Coronary artery (tissue), 2 donors: ENCODE measurements around the gene LRIG3.

Experiments
- DNase-seq: peaks from one replicate; pipeline ENCODE4 v3.0.0-alpha.2; 2017; ENCODE audit warnings: low spot score
- H3K27ac ChIP-seq, 2 donors: fragments of 200-600 bp; sonication (generic); one replicate each; pipeline ENCODE4 v1.5.1; 2016 to 2019
- H3K4me3 ChIP-seq: fragments of 200-600 bp; sonication (generic); 2 replicates; pipeline ENCODE4 v1.5.1; 2016; ENCODE audit warnings: mild to moderate bottlenecking, moderate library complexity
- CTCF ChIP-seq: fragments of 200-600 bp; sonication (generic); IDR thresholded peaks from one replicate; pipeline ENCODE4 v1.5.1; 2019; ENCODE audit warnings: antibody characterized with exemption

The LRIG3 gene

DNA sequence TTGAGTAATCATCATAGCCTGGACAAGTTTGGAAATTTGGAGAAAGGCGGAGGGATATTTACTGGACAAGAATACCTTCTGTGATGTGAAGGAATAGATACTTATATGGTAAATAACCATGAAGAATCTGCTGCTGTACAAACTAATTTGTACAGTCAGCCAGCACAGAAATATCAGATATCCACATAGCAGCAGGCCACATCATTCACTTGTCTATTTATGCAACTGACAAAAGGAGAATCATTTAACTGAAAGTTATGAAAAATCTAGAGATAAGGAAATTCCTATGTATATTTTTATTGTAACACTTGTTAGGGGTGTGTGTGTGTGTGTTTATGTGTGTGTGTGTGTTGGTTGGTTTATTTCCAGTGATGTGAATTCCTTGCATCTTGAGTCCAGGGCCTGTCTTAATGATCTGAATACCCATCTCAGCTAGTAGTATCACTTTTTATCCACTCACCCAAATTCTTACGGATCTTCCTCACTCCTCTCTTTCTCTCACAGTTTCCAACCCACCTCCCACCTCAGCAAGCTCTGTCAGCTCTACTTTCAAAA lies 10.5 kb upstream of the LRIG3 start:
- Histone ChIP-seq H3K27ac (no peak overlapping the region), H3K4me3 (no peak overlapping the region)
- no peak for TF ChIP-seq CTCF
- DNase-seq: no peak

DNA sequence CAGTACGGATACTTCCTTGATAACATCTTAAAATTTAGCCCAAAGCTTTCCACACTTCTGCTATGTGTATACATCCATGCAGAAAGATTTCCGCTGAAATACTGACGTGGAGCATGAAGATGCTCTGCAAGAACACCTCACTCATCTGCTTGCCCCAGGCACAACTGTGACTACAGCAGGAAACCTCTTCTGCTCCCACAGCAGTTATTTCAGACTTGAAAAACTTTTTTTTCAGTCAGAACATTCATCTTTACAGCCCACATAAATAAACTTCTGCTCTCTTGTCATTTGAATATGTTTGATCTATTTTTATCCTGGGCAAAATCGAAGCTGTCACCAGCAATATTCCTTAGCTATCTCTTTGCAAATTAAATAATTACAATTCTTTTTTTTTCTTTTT lies 6.8 kb upstream of the LRIG3 start:
- Histone ChIP-seq H3K27ac (no peak overlapping the region), H3K4me3 (no peak overlapping the region)
- TF ChIP-seq CTCF: no peak
- no peak for DNase-seq

- no peak for TF ChIP-seq CTCF
- H3K27ac ChIP-seq: no peak overlapping the region
- no peak overlapping the region for H3K4me3 ChIP-seq
- no peak for DNase-seq
Measured at GRCh38 chr12:58926586-58926985, 6.3 kb upstream of the LRIG3 start.

- TF ChIP-seq CTCF: no peak
- Histone ChIP-seq H3K4me3 (no peak overlapping the region), H3K27ac (no peak overlapping the region)
- no peak for DNase-seq
Measured at GRCh38 chr12:58925751-58926150, 5.4 kb upstream of the LRIG3 start.

DNA sequence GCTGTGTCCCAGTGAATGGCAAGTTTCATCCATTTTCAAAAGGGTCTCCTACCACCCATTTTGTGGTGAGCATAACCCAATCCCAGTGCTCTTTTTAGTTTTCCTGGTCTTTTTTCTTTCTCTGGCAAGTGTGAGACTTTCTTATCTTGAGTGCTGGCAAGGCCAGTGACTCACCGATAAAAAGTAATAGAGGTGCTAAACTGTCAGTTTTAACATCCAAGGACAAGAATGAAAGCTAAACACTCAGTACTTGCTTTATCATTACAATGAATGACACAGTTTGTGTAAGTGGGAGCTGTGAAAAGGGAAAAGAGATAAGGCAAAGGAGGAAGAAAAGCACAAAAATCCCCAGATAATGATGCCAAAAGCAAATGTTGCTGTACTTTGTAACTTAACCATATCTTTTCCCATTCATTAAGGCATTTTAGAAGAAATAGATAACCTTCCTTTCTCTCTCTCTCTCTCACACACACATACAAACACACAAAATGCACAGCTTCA lies 4.9 kb upstream of the LRIG3 start:
- no peak for TF ChIP-seq CTCF
- H3K27ac ChIP-seq: no peak overlapping the region
- no peak for DNase-seq
- H3K4me3 ChIP-seq: no peak overlapping the region

DNA sequence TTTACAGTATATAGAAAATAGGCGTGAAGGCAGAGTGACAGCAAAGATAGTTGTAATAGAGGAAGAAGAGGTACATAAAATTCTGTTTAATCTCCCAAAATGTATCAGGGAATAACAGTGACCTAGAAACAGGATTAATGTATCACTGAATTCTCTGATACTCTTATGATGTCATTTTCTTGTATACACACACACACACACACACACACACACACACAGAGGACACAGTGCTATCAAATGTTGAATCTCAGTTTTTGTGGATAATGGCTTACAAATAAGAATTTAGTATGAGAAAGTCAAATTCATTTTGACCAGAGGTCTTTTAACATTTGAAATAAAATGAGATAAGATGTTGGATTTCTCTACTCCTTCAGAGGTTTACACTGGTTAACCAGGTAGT lies 4.3 kb upstream of the LRIG3 start:
- no peak overlapping the region for H3K4me3 ChIP-seq
- TF ChIP-seq CTCF: no peak
- no peak overlapping the region for H3K27ac ChIP-seq
- DNase-seq: no peak

GRCh38 chr12:58923781-58924180 lies 3.5 kb upstream of the LRIG3 start:
- H3K27ac ChIP-seq: no peak overlapping the region
- no peak for DNase-seq
- TF ChIP-seq CTCF: no peak
- no peak overlapping the region for H3K4me3 ChIP-seq
